H4 (cell line): Measurements from ENCODE around the gene CA7. TPM values are rescaled to one million over a fixed set of nuclear protein-coding genes. Genes with fewer than 3 reads are reported as not detected.

Experiments used
- DNase-seq: peaks from one replicate; pipeline ENCODE4 v3.0.0-alpha.2; 2015; ENCODE audit warnings: low spot score
- total RNA-seq: library from RNA; depleted of rRNA; stranded (reverse); fragments of >200 nt; shearing (Covaris generic); gene quantifications from 2 replicates; pipeline ENCODE4 v1.2.3, GENCODE V29; 2014

CA7 gene
- total RNA-seq, 1 experiment from 2014 or later, result not detected

DNA sequence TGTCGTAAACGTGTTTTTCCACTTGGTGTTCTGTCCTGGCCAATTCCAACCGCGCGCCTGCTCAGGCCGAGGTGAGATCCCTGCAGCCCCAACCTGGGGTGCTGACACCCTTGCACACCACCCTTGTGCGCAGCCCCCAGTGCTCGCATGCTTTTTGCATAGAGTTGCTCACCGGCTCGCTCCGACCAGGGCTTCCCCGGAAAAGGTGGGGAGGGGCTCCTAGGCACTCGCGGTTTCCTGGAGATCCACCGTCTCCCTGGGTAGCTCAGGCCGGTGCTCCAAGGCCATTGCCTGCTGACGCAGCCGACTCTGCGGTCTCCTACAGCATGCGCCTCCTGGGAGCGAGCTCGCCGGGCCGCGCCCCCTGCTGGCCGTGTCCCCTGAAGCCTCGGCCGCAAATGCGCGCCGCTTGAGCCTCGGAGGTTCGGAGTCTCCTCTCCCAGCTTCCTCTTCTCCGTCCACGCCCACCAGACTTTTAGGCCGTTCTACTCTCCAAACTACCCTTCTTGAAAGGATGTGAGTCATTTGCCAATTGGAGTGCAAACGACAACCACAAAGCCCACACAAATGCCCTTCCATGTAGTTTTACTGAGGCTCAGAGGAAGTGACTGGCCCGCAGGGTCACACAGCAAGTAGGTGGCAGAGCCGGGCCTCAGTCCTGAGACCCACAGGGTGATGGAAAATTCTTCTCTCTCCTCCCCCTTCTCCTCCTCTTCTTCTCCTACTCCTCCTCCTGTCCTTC is 28.9 kb downstream of the CA7 start:
- DNase-seq, result peak; percentile 100

DNA sequence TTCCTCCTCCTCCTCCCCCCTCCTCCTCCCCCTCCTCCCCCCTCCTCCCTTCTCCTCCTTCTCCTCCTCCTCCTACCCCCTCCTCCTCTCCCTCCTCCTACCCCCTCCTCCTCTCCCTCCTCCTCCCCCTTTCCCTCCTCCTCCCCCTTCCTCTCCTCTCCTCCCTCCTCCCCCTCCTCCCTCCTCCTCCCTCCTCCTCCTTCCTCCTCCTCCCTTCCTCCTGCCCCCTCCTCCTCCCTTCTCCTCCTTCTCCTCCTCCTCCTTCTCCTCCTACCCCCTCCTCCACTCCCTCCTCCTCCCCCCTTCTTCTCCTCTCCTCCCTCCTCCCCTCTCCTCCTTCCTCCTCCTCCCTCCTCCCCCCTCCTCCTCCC is 29.5 kb downstream of the CA7 start:
- peak; percentile 29 for DNase-seq

DNA sequence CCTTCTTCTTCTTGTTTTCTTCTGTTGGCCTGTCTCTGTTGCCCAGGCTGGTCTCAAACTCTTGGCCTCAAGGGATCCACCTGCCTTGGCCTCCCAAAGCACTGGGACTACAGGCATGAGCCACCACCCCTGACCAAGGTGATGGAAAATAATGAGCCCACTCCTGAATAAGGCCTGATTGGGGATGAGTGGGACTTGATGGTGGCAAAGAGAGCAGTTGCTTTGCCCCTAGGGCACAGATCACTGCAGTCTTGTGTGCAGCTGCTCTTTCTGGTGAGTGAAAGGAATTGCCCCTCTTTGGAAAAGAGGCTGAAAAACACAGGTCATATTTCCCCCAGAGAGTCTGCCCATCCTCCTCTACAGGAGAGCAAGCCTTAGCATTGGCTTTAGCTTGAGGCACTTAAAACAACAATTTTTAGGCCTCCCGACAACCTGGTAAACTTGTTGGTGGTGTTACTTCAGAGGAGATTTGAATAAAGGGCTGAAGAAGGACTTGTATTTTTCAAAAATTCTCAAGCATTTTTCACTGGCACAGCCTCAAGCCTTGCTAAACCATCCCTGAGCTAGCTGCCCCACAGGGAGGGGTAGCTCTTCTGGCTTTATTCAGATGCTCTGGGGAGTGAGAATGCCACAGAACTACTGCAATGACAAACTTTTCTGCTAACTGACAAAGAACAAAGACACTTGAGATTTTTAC is 30.0 kb downstream of the CA7 start:
- DNase-seq, result peak; percentile 36

DNA sequence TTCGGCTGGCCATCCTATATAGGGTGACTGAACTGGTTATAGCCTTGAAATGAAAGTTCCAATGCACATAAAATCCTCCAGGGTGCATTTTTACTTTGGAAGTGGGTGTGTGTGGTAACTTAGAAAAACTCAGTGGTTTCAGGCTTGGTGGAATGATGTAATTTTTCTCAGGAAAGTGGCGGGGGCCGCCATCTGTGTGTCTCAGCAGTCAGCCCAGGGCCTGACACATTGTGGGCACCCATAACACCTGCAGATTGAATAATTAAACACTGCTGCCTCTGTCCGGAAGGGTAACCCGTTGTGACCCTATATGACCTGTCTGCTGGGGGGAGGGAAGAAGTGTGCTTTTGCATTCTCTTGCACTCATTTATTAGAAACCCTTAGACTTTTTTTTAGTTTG is 33.9 kb downstream of the CA7 start:
- no peak for DNase-seq

DNA sequence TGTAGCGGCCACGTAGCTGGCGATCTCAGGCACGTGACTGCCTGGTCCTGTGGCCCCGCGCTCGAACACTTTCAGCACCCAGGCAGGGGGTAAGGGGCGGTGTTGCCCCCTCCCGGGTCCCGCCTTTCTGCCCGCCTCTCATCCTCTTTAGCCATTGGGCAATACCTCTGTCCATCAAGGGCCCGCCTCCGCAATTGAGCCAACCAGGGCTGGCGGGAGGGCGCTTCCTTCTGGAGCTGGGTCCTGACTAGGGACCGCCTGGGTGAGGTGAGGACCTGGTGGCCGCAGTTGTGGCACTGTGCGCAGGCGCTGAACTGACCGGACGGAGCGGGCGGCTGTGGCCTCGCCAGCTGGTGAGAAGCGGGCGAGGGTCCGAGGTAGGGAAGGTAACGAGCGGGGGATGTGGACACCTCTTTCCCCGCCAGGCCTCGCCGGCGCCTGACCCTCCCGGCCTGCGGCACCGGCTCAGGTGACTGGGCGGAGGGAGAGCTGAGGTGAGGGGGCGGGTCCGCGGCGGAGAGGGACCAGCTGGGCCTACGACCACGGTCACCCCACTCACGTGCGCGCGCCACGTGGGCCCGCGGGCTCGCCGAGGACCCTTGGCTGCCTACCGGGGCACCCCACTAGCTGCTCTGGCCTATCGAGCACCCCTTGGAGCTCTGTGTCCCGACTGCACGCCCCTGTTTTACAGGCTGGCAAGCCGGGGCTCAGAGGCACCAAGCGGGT is 36.2 kb downstream of the CA7 start, which contains the start of gene PDP2:
Gene PDP2 (plus strand): TSS at position 228 of the 726 bp plus-strand sequence. CDS start 3,770 bp downstream, outside the sequence.
- DNase-seq, result peak; percentile 90

DNA sequence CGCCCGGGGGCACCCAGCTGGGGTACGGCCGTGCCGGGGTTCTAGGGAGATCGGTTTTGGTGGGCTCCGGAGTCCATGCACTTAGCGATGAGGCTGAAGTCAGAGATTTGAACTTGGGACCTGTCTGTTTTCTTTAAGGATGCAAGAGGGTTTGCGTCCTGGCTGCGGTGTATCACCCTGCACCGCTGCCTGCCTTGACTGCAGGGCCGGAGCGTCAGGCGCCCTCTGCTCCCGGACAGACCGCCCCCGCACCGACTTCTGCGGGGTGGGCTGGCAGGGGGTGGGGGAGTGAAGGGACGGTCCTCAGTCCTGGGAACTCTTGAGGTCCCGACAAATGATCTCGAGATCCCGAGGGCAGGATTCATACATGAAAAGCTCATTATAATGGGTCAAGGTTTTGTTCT is 36.8 kb downstream of the CA7 start:
- DNase-seq, result no peak

DNA sequence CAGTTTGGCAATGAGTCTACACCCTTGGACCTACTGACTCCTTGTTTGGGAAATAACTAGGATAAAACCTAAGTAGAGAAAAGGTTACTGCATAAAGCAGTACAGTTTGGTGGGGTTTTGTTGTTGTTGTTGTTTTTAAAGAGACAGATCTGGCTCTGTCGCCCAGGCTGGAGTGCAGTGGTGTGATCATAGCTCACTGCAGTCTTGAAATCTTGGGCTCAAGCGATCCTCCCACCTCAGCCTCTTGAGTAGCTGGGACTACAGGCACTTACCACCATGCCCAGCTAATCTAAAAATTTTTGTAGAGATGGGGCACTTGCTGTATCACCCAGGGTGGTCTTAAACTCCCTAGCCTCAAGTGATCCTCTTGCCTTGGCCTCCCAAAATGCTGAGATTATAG is 37.3 kb downstream of the CA7 start:
- no peak for DNase-seq

DNA sequence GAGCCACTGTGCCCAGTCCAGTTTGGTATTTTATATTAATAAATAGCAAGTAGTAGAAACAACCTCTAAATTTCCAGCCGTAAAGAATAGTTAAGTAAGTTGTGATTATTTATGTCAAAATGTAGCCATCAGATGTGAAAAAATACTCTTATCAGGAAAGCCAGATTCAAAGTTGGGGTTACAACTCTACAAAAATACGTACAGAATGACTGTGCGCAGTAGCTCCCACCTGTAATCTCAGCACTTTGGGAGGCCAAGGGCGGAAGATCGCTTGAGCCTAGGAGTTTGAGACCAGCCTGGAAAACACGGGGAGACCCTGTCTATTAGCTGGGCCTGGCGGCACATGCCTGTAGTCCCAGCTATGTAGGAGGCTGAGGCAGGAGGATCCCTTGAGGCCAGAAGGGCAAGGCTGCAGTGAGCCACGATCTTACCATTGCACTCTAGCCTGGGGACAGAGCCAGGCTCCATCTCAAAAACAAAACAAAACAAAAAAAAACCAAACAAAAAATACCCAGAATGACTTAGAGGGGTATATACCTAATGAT is 37.8 kb downstream of the CA7 start:
- DNase-seq, result no peak

DNA sequence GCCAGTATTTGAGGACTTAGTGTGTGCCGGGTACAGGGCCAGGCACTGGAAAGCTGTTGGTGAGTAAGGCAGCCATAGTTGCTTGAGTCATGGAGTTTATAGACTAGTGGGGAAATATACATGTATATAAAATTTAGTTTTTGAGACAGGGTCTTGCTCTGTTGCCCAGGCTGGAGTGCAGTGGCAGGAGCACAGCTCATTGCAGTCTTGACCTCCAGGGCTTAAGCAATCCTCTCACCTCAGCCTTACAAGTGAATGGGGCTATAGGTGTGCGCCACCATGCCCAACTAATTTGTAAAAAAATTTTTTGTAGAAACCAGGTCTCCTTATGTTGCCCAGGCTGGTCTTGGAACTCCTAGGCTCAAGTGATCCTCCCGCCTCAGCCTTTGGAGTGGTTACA is 38.5 kb downstream of the CA7 start:
- DNase-seq, result no peak

DNA sequence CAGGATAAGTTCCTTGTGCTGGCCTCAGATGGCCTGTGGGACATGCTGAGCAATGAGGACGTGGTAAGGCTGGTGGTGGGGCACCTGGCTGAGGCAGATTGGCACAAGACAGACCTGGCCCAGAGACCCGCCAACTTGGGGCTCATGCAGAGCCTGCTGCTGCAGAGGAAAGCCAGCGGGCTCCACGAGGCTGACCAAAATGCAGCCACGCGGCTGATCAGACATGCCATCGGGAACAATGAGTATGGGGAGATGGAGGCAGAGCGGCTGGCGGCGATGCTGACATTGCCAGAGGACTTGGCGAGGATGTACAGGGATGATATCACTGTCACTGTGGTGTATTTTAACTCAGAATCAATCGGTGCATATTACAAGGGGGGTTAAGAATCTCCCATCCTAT is 41.3 kb downstream of the CA7 start:
- DNase-seq, result no peak

DNA sequence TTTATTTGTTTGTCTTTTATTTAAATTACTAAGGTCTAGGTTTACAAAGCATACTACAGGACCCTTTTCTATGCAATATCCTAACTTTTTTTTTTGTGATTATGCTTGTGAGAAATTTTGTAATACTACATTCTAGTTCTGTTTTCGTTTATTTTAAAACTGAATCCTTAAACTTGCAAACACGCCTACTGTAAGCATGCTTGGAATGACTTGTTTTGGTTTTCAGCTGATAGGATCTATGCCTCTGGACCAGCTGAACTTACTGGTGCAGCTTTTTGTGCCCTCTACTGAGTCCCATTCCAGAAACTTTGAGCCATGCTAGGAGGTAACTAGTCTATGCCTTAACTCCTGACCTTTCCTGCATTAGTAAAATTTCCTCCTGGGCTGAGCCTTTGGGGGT is 42.1 kb downstream of the CA7 start:
- DNase-seq, result no peak

DNA sequence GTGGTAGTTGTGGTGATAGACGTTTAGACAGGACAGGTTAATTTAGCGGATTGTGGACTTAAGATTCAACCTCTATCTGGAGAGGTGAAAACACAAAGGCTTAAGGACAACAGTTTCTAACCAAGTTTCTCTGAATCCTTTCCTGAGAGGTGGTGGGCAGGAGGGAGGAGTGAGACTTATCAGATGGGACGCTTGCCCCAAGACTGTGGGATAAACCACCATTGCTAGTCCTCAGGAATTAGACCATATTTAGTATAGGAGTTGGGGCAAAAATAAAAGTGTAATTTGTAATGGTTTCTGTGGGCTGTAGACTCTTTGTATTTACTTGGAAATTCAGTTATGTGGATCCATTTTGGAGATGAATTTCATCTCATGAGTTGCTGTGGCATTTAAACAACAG is 42.7 kb downstream of the CA7 start:
- peak; percentile 43 for DNase-seq

DNA sequence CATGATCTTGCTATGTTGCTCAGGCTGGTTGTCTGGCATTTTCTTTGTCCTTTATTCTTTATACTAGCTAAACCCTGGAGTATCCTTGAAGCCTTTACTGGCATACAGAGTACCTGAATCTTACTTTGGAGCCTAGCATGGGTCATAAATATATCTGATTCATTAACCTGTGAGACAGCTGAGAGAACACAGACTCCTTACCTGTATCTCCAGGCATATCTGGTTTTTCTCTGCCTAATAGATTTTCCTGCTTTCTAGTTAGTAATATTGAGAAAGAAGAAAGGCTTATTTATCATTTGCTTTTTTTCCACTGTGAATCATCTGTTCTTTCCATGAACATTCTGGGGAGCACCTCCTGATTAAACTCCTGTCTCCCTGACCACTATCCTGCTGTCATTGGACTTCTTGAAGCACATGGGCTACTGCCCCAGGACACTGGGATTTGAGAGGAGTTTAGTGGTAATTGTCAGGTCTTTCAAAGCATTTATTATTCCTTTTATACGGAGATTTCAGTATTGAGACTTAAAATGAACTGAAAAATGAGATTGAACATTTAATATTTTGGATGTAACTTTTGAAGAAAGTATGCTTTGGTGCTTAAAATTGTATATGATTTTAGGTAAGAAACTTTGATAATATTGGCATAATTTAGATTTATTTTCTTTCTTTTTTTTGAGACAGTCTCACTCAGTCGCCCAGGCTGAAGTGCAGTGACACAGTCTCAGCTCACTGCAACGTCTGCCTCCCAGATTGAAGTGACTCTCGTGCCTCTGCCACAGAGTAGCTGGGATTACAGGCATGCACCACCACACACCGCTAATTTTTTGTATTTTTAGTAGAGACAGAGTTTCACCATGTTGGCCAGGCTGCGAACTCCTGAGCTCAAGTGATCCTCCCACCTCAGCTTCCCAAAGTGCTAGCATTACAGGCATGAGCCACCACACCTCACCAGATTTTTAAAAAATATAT is 44.7 kb downstream of the CA7 start:
- no peak for DNase-seq

DNA sequence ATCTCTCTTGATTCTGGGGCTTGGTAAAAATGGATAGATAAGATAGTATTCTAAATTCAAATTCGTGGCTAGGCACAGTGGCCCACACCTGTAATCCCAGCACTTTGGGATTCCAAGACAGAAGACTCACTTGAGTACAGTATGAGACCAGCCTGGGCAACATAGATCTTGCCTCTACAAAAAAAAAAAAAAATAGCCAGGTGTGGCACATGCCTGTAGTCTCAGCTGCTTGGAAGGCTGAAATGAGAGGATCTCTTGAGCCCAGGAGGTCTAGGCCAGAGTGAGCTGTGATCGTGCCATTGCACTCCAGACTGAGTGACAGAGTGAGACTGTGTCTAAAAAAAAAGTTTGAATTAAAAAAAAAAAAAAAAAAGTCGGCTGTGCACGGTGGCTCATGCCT is 45.4 kb downstream of the CA7 start:
- DNase-seq, result no peak

DNA sequence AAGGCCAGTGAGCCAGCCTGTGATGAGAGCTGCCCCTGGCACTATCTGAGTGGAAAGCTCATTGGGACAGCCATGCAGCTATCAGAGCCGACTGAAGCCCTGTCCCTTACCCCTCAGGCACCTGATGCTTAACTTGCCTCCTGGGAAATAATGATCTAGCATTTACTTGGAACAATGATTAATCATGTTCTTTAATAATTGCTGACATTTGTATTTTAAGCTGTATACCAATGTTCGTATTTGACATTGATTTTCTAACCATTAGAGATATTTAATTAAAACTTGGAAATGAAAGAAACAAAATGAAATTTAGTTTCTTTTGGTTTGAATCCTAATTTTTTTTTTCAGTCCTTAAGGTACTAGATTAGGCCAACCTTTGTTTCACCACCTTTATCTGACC is 46.6 kb downstream of the CA7 start:
- no peak for DNase-seq

DNA sequence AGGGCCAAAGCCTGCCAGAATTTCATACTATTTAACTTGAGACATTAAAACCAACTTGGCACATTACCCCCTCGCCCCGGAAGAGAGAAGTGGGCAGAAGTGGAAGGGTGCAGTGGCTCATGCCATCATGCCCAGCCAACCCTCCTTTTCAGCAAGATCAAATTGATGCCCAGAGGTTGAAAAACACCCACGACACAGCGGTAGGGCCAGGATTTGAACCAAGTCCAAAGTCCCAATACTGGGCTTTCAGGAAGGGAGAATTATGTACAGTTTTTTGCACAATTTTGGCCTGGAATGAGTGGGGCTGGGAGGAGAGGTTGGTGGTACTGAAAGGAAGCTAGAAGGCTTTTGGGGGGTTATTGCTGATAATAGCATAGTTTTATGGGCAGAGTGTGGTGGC is 47.1 kb downstream of the CA7 start:
- no peak for DNase-seq

DNA sequence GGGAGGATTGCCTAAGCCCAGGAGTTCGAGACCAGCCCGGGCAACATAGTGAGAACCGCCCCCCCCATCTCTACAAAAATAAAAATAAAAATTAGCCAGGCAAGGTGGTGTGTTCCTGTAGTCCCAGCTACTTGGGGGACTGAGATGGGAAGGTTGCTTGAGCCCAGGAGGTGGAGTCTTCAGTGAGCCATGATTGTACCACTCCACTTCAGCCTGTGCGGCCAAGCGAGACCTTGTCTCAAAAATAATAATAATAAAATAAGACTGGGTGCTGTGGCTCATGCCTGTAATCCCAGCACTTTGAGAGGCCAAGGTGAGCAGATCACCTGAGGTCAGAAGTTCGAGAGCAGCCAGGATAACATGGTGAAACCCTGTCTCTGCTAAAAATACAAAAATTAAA is 47.6 kb downstream of the CA7 start:
- no peak for DNase-seq

DNA sequence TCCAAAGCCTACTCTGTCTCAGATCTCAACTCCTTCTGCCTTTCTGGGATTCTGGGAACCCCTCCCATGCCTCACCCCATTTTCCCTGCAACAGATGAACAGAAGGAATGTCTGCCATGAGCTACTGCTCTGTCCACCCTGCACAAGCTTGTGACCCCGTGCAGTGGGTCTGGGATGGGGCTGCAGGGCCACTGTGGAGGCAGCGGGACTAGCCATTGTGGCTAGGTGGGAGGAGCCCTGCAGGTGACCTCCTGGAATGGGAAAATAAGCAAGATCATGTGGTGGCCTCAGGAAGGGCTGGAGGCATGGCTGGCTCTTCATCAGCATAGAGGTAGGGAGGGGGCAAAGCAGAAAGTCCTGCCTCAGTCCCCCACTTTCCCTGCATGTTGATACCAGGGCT is 49.8 kb downstream of the CA7 start:
- no peak for DNase-seq

DNA sequence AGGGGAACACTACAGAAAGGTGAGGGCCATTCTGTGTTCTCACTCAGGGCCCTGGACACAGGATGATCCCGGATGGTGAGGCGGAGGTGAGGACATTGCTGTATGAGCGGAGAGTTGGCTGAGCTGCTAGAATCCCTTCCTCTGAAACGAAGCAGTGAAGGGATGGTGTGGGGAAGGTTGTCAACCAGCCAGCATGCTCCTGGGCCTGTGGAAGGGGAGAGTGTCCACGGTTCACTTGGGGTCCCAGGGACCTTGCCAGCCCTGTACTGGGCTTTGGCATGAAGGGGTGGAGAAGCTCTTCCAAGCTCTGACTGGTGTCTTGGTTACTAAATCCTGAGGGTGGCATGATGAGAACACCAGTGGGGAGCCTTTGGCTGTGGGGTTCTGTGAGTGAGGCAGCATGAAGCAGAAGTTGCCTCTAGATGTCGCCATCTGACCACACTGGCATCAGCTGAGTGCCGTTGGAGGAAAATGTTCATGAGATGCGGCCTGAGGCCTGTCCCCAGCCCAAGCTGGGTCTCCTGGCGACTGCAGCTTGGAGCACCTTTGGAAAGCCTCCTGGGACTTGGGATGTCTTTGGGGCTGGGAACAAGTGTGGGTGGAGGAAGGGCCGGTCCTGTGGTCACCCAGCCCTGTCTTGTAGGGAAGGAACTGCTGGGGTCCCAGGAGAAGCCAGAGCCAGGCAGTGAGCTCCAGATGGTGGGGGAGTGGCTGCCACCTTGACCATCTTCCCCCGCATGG is 50.9 kb downstream of the CA7 start:
- DNase-seq, result peak; percentile 74

DNA sequence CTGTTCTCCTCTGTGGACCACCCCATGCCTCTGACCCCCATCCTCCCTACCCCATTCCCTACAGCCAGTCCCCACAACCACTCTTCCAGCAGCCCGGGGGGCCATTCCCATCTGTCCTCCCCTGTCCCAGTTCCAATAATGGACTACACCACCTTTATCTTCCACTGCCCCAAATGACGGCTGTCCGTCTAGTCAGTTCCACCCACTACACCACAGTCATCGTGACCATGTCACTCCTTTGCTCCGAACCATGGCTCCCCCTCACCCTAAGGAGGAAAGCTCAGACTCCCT is 51.4 kb downstream of the CA7 start:
- no peak for DNase-seq

DNA sequence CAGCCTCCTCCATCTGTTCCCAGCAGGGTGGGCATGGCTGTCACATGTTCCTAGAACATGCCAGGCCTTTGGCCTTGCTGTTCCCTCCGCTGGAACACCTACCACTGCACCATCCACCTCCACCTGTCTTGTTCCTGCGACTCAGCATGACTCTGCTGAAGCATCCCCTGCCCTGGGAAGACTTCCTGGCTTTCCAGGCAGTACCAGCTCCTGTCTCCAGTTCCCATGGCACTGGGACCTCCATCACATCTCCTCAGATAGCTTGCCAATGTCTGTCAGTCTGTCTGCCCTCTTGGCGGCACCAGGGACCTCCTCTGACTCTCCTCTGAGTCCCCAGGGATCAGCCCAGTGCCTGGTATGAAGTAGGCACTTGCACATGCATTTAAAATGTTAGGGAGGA is 51.8 kb downstream of the CA7 start:
- no peak for DNase-seq
